ENCODE results near the gene DAB2IP.

DNA sequence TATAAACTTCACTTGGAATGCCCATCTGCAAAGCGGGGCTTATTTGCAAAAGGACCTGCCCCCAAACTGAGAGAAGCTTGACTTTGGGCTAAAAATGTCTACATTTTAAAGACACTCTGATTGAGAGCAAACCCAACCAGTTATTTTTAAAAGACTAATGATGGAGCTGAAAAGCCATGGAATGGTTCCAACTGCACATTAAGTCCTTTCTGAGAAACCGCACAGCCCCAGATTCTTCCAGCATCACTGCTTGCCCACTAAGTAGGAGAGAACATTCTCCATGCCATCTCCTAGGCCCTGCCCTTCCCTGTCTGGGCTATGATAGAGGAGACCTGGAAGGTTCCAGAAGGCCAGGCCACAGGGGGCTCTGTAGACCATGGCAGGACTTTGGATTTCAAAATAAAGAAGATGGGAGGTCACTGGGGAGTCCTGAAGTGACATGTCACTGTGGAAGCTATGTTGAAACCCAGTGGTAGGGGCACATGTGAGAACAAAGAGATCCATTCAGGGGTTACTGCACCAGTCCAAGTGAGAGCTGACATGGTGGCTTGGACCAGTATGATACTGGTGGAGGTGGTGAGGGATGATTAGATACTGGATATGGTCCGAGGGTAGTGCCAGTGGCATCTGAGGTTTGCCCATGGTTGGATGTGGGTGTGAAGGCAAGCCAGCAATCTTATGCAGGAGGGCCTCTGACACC lies 179.2 kb downstream of the DAB2IP start:
- no peak for TF ChIP-seq REST (IDR thresholded peaks at IDR 0.05; ENCODE audit: borderline replicate concordance)
- TF ChIP-seq CTCF (IDR thresholded peaks at IDR 0.05; ENCODE audit: poor library complexity, severe bottlenecking): no peak
- TF ChIP-seq TAF1 (IDR thresholded peaks at IDR 0.05; ENCODE audit: low read depth): no peak
- no peak for TF ChIP-seq POLR2AphosphoS5 (IDR thresholded peaks at IDR 0.05)
- TF ChIP-seq SMC3 (conservative IDR thresholded peaks at IDR 0.05; ENCODE audit: poor library complexity): no peak
- TF ChIP-seq MXI1 (conservative IDR thresholded peaks at IDR 0.05; ENCODE audit: poor library complexity, severe bottlenecking): no peak
- no peak for TF ChIP-seq RAD21 (conservative IDR thresholded peaks at IDR 0.05)

Data from neural cell (in vitro differentiated cells).